ENCODE measurements around the gene GREB1.
A peak's percentile ranks its signal among the peaks of the same experiment; 100 is the strongest.

The GREB1 gene

DNA sequence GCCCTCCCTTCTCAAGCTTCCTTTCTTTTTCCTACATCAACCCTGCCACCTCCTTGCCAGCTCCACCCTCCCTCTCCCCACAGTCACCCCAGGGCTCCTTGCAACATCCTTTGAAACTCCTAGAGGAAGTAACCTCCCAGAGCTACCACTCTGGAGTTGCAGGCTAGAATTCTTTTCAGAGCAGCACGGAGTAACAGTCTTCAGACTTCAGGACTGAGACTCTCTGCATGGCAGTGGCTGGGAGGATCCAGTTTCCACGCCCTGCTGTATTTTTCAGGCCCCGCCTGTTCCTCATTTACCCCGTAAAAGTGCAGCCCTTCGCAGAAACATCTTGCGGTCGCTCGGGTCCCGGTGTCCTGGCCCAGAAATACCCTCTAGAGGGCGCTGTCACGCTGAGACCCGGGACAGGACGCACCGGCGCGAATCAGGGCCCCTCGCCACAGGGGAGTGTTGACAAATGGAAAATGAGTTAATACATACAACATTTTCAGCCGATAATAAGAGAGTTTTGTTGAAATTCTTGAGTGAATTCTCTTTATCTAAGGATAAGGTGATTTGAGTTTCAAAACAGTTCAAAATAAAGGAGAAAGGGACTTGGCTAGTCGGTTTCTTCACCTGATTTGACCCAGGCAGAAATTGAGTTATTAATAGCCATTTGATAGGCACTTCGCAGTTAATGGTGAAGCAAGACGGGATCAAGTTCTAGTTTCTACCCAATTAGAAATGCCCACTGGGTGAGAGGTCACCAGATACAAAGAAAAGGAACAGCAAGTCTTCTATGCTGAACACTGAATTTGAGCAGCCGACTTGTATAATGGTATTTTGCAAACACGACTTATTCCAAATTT lies 154.6 kb downstream of the GREB1 start:
- peak overlapping the region; percentile 17 to 57 for H3K27ac ChIP-seq
- TF ChIP-seq, protein P1, sequence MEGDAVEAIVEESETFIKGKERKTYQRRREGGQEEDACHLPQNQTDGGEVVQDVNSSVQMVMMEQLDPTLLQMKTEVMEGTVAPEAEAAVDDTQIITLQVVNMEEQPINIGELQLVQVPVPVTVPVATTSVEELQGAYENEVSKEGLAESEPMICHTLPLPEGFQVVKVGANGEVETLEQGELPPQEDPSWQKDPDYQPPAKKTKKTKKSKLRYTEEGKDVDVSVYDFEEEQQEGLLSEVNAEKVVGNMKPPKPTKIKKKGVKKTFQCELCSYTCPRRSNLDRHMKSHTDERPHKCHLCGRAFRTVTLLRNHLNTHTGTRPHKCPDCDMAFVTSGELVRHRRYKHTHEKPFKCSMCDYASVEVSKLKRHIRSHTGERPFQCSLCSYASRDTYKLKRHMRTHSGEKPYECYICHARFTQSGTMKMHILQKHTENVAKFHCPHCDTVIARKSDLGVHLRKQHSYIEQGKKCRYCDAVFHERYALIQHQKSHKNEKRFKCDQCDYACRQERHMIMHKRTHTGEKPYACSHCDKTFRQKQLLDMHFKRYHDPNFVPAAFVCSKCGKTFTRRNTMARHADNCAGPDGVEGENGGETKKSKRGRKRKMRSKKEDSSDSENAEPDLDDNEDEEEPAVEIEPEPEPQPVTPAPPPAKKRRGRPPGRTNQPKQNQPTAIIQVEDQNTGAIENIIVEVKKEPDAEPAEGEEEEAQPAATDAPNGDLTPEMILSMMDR (IDR thresholded peaks at IDR 0.05), result peak; percentile 63
- peak overlapping the region; percentile 58 for H3K4me3 ChIP-seq
- DNase-seq (ENCODE audit: low spot score), result peak; percentile 83

DNA sequence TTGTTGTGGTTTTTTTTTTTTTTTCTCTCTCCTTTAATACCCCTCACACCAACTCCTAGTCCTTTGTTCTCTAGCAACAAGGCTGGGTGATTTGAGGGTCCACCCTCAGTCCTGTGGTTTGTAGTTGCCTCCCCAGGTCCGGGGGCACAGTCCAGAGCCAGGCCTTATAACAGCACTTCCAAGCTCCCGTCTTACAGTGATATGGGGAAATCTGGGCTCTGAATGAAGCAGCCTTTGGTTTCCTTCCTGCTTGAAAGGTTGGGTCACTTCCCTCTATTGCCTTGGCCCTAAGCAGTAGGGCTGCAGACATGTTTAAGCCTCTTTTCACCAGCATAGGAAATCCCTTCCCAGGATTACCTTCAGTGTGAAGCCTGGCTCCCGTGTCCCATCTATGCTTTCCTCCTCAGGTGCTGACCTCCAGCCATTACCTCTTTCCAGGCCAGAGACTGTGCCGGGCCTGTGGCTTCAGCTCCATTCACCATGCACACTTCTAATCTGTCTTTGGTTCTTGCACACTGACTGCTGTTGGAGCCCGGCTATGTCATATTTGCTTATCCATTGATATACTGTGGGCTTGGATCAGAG lies 157.3 kb downstream of the GREB1 start:
- H3K27ac ChIP-seq, result no peak overlapping the region
- no peak for DNase-seq (ENCODE audit: low spot score)
- no peak overlapping the region for H3K4me3 ChIP-seq
- TF ChIP-seq, protein P1 (IDR thresholded peaks at IDR 0.05), result no peak
